IPS-18c (cell line): ENCODE data around the gene PDLIM3.
A peak's percentile ranks its signal among the peaks of the same experiment; 100 is the strongest.

ENCODE experiments used
- H3K4me3 ChIP-seq: 2 replicates; pipeline ENCODE4 v1.7.0; 2013; ENCODE audit warnings: low read depth, mild to moderate bottlenecking, low read length, moderate library complexity; ENCODE audit not compliant: insufficient read depth
- H3K9me3 ChIP-seq: one replicate; pipeline ENCODE4 v1.6.1; 2013; ENCODE audit warnings: mild to moderate bottlenecking, low read length, moderate library complexity; ENCODE audit not compliant: control insufficient read depth, insufficient read depth

Gene PDLIM3

DNA sequence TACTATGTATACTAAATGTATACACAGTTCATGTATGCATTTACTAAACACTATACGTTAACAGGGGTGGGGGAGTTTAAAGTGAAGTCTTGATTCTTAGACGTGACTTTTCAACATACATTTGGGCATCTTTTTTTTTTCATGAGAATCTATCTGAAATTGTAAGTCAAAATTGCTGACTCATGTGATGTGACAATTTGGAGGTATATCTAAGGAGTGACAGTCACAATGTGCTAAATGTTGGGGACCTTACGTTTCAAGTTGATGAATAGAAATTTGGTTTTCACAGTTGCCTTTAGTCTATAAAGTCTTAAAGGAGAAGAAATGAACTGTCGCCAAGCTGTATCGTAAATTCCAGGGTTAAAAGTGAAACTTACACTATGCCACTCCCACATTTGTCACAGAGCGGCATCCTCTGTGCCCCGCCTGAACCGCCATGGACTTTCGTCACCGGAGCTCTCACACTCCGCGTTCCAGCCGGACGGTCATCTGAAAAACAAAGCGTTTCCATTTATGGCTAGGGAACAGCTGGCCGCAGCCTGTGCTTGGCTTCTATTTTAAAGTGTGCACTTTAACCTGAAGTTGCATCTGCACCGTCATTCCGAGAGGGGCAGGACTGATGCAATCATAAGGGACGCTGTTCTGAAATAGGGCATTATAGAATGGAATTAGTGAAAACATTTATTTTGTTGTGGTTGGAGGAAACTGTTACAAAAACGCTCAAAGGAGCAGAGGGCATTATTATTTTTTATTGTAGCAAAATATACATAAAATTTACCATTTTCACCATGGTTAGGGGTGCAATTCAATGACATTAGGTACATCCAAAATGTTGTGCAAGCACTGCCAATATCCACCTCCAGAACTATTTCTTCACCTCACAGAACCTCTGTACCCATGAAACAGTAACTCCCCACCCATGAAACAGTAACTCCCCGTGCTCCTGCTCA lies 30.9 kb downstream of the PDLIM3 start:
- H3K9me3 ChIP-seq: peaks cover 3% of the 10 kb centered on the region
- no peak overlapping the region for H3K4me3 ChIP-seq

DNA sequence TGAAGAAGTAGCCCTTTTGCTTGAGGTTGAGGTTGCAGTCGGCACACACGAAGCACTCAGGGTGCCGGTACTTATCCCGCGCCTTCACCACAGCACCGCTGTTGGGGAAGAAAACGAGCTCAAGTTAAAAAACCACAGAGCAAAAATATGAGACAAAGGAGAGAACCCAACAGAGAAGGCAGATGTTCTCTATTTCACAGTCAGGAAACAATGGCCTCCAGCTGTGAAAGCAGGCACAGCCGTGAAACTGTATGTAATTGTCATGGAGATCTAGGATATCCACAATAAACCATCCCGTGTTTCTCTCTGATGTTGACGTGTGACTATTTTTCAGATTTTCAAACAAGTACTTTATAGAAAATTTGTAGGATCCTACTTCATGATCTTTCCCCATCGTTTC lies 32.9 kb downstream of the PDLIM3 start:
- Histone ChIP-seq H3K4me3 (no peak overlapping the region), H3K9me3 (peaks cover 3% of the 10 kb centered on the region)

DNA sequence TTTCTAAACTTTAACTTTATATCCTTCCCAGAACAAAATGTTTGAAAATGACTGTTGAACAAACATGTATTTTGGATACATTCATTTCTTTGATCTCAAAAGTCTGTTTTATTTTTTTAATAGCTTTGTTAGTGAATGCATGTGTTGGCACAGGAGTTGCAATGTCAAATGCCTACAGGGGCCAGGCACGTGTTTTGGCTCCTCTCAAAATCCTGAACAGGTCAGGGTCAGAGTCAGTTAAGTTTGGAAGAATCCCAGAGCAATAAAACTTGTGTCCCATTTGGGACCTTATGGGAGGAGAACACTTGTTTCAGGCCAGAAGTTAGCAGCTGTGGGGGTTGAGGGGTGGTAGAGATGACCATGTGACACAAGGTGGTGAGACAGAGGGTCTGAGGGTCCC lies 34.7 kb downstream of the PDLIM3 start:
- no peak overlapping the region for H3K4me3 ChIP-seq

DNA sequence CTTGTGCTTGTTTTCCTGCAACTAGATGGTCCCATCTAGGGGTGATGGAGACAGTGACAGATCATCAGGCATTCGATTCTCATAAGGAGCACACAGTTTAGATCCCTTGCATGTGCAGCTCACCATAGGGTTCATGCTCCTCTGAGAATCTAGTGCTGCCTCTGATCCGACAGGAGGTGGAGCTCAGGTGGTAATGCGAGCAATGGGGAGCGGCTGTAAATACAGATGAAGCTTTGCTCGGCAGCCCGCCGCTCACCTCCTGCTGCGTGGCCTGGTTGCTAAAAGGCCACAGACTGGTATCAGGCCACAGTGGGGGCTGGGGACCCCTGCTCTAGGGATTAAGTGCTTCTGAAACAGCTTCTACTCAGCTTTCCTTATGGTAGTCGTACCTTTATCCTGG lies 35.3 kb downstream of the PDLIM3 start:
- Histone ChIP-seq H3K4me3 (no peak overlapping the region), H3K9me3 (peaks cover 3% of the 10 kb centered on the region)

More for the DNA sequence above, 34.7 kb downstream of the PDLIM3 start:
- H3K9me3 ChIP-seq: peaks cover 3% of the 10 kb centered on the region

DNA sequence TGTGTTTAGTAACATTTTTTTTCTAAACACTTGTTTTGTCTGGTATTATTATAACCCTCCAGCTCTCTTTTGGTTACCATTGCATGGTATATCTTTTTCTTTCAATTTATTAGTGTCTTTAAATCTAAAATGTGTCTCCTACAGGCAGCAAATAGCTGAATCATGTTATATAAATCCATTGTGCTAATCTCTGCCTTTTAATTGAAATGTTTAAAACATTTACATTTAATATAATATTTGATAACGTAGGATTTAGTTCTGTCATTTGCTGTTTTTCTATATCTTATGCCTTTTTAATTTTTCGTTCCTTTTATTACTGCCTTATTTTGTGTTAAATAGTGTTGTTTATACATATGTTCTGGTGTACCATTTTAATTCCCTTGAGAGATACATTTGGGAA lies 46.7 kb downstream of the PDLIM3 start:
- H3K4me3 ChIP-seq: no peak overlapping the region

DNA sequence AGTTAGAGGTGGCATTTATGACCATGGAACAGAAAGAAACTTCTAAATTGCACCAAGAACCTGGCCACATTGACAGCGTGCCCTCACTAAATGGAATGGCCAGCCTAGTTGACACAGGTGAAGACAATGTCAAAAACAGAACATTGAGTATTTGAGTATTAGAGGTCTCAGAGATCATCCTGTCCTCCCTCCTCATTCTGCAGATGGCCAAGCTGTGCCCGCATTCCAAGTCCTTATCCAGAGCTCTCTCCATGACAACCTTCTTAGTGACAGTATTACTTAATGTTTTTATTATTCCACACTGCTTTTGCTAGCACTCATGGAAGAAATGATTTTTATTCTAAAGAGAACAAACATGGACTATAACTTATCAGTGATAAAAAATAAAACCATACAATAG lies 53.9 kb downstream of the PDLIM3 start:
- H3K4me3 ChIP-seq: no peak overlapping the region

More for the DNA sequence above, 46.7 kb downstream of the PDLIM3 start:
- H3K9me3 ChIP-seq: no peaks in the 10 kb centered on the region

DNA sequence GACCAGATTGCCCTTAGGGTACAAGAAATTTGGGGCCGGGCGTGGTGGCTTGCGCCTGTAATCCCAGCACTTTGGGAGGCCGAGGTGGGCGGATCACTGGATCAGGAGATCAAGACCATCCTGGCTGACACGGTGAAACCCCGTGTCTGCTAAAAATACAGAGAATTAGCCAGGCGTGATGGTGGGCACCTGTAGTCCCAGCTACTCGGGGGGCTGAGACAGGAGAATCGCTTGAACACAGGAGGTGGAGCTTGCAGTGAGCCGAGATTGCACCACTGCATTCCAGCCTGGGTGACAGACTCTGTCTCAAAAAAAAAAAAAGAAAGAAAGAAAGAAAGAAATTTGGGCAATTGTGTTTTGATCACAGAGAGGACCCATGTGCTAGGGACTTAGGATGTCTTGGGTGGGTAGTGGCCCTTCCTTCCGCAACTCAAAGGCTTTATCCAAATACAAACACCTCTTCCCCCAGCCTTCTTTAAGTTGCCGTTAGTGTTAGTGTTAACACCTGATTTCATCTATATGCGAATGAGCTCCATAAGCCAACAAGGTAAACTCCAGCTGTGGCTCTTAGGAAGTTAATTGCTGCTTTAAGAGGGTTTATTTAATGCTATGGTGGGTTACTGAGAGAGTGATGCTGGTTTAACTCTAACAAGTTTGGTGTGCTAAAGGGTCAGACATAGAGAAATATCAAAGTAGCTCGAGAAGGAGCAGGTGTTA lies 55.1 kb downstream of the PDLIM3 start:
- no peak overlapping the region for H3K4me3 ChIP-seq
- no peaks in the 10 kb centered on the region for H3K9me3 ChIP-seq

More for the DNA sequence above, 53.9 kb downstream of the PDLIM3 start:
- no peaks in the 10 kb centered on the region for H3K9me3 ChIP-seq

DNA sequence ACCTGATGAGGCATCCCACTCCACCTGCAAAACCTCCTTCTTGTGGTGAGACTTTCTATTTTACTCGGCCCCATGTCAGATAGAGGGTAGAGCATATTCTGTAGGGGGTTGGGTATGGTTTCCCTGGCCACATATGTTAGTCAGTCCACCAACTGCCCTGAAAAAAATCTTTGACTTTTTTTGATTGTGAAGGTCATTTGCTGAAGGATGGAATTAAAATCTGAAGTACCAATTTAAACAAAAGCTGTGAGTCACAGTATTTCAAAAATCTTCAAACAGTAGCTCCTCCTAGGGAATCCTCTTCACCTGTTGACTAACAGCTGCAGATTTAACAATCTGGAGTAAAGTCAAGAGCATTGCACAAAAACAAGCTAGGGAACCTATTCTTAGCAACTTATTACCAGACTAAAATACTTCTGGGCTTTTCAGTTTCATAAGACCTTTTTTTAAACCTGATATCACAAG lies 55.8 kb downstream of the PDLIM3 start:
- Histone ChIP-seq H3K4me3 (no peak overlapping the region), H3K9me3 (no peaks in the 10 kb centered on the region)

DNA sequence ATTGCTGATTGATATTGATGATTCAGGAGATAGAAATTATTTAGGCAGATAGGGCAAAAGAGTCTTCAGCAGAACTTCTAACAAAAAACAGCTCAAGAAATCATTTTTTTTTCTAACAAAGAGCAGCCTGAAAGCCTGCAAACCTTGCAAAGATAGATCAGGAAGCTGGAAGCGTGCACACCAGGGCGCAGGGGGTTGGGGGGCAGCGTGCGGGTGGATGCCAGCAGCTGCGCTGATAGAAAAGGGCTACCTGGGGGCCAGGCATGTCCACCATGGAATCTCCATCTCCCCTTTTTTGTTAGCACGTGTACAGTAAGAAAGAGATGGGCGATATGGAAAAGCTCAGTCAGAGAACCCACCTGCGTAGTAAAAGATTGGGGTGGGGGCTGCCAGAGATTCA lies 62.1 kb downstream of the PDLIM3 start:
- H3K9me3 ChIP-seq: peaks cover 2% of the 10 kb centered on the region
- H3K4me3 ChIP-seq: no peak overlapping the region

DNA sequence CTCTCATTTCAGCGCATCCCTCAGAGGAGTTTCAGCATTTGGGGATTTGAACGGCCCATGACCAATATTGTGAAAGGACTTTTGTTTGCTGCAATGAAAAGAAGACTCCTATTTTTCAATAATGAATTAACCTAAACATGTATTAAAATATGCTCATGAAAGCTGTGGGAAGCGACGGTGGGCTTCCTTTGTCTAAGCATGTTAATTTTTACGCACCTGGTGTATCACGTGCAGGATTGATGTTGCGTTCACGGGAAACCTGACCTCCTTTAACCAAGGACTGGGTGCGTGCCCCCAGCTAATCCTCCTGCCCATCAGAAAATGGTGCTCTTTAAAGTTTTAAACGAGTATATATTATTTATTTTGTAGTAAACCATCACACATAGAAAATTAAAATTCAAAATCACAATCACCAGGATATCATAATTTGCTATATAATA lies 63.2 kb downstream of the PDLIM3 start:
- Histone ChIP-seq H3K4me3 (peak overlapping the region; percentile 86; the same call in 1 of the 2 replicates), H3K9me3 (peaks cover 2% of the 10 kb centered on the region)

DNA sequence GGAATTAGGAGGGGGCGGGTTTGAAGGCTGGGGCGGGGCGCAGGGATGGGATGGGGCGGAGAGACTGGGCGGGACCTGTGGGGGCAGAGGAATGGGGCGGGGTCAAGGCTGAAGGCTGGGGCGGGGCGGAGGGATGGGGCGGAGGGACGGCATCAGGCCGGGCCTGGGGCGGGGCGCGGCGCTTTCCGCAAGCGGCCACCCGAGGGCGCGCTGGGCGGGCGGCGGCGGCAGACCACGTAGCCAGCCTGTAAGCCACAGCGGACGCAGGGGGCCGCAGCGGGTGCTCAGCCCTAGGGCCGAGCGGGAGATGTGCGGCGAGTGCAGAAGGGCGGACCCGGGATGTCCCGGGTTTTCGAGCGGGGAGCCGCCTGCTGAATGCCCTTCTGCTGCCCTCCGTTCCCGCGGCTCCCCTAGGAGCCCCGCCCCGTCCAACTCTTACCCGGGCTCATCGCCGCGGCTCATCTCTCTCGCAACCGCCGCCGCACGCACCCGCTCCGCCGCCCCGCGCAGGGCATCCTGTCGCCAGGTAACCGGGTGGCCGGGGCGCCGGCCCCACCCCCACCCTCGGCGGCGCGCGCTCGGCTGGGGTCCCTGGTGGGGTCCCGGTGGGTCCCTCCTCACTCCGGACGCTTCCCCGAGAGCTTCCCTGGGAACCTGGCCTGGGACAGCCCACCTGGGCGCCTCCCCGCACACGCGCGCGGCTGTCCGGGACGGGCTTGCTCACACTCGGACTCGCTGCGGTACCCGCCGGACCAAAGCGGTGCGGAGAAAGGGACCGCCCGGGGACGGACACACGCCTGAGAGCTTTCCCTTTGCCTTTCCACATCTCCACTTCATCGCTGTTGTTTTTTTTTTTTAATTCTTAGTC lies 63.8 kb downstream of the PDLIM3 start, which contains the start of gene CCDC110:
CCDC110 (minus strand) TSS at position 499 of the 868 bp plus-strand sequence; CDS start at position 449, 50 bp downstream.
- Histone ChIP-seq H3K4me3 (peak within 1 kb of the TSS; percentile 86), H3K9me3 (peaks cover 2% of the 10 kb centered on the region)

DNA sequence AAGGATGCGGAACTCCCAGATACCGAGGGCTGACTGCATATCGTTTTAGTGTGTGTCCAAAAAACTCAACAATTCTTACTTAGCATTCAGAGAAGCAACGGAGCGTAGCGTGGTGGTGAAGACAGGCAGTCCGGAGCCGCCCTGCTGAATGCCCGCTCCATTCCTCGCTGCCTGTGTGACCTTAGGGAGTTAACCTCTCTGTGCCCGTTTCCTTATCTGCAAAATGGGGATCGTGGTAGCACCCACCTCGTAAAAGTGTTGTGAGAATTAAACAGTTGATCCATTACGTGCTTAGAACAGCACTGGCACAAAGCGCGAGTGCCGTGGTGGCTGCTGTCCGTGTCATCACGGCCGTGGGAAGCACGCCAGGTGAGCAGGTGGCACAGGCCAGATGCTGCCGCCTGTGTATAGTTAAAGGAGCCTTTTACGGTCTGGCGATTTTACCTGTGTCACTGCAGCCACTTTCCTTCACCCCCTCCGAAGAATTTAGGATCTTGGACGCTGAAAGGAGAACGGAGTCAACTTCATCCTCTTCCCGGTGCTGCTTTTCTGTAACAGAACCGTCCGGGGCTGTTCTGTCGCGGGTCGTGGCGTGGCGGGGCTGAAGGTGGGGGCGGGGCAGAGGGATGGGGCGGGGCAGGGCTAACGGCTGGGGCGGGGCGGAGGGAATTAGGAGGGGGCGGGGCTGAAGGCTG lies 64.7 kb downstream of the PDLIM3 start:
- peak overlapping the region; percentile 69 for H3K4me3 ChIP-seq
- H3K9me3 ChIP-seq: peaks cover 2% of the 10 kb centered on the region

DNA sequence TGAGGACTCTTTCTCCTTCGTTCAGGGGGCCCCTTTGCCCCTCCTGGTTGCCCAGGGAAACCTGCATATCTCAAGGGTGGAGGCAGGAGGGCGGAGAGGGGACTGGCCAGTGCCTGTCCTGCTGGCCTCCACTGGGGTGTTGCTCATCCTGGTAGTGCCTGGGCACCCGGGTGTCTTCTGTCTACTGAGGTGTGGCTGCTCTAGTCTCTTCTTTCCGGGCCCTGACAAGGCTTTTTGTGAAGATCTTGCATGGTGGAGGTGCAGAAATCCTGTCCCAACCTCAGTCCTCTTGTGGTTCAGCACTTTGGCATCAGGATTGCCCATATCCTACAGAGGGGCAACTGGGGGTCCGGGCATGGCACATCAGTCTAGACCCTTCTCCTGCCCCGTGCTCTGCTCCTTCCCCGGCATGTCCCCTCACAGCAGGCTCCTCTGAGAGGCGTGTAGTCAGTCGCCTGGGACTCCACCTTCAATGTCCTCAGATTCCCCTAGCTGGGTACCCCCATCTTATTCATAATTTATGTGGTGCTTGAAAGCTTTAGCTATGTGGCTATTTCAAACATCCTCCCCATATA lies 65.6 kb downstream of the PDLIM3 start:
- H3K9me3 ChIP-seq: peaks cover 2% of the 10 kb centered on the region
- H3K4me3 ChIP-seq: no peak overlapping the region

DNA sequence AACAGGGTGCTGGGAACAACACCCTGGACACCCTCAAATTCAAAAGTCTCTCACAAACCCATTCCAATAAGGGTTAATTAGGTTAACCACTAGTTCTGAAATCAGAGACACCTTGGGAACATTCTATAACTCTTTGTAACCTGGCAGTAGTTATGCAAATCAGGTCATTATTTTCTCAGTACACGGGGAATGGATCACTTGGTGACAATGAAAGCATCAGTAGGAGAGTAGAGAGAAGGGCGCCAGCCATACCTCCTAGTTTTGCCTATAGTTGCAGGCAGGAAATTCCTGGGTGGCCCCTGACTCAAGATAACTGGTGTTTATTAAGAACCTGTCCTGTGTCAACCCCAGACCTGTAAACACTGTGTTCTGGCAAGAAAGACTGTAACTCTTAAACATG lies 66.3 kb downstream of the PDLIM3 start:
- Histone ChIP-seq H3K4me3 (no peak overlapping the region), H3K9me3 (peaks cover 2% of the 10 kb centered on the region)

DNA sequence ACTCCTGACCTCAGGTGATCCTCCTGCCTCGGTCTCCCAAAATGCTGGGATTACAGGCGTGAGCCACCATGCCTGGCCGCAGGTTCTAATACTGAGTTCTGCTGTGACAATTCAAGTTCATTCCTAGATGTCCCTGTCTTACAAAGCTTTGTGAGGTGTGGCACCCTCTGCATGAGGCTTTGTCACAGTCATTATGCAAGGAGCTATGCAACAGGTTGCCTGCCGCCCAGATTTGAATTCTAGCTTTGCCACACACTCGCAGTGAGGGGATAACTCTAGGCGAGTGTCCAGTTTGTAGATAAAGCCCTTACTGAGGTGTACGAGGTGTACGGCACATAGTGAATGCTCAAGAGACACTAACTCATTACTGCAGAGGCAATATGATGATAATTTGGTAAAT lies 67.3 kb downstream of the PDLIM3 start:
- Histone ChIP-seq H3K4me3 (no peak overlapping the region), H3K9me3 (peaks cover 2% of the 10 kb centered on the region)

DNA sequence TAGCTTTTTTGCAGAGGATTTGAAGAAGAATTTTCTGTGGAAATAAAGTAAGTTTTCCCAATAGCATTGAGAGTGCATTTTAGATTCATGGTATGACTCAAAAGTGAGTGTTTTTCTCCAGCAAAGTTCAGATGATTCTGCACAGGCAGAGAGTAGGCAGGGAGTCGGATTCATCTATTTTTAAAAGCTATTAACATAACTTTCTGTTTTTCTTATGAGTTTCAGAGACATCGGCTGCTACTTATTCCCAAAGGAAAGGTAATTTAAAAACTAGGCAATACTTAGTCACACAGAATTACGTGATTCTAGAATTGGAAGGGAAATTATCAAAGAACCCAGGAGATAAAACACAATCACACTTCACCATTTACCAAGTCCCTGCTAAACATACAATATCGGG lies 68.2 kb downstream of the PDLIM3 start:
- Histone ChIP-seq H3K9me3 (peaks cover 2% of the 10 kb centered on the region), H3K4me3 (no peak overlapping the region)
